Transverse colon (tissue), 4 donors: ENCODE data around the gene PNKP. TPM values are rescaled to one million over a fixed set of nuclear protein-coding genes. Genes with fewer than 3 reads are reported as not detected.

ENCODE experiments used
- DNase-seq: peaks from one replicate; pipeline ENCODE4 v3.0.0-alpha.2; 2019
- H3K27ac ChIP-seq, 4 donors: fragments of 200-600 bp; sonication (generic); 2 replicates each; pipeline ENCODE4 v1.5.1; 2016 to 2018; ENCODE audit warnings: inconsistent platforms in 4 of 4
- H3K27me3 ChIP-seq: fragments of 200-600 bp; sonication (generic); 2 replicates; pipeline ENCODE4 v1.5.1; 2017; ENCODE audit warnings: inconsistent platforms
- H3K36me3 ChIP-seq, 4 donors: fragments of 200-600 bp; sonication (generic); 2 replicates each; pipeline ENCODE4 v1.5.1; 2017 to 2019; ENCODE audit warnings: inconsistent platforms in 4 of 4
- H3K4me1 ChIP-seq, 4 donors: fragments of 200-600 bp; sonication (generic); 2 replicates each; pipeline ENCODE4 v1.5.1; 2017 to 2020; ENCODE audit warnings: inconsistent platforms in 4 of 4
- H3K4me3 ChIP-seq, 4 donors: fragments of 200-600 bp; sonication (generic); 1 replicate in 1 of 4; 2 replicates in 3 of 4; pipeline versions ENCODE4 v1.5.1 to v1.6.1; 2017 to 2019; ENCODE audit warnings: inconsistent platforms in 4 of 4
- H3K9me3 ChIP-seq, 2 donors: fragments of 200-600 bp; sonication (generic); 2 replicates each; pipeline ENCODE4 v1.5.1; 2017 to 2019; ENCODE audit warnings: inconsistent platforms in 2 of 2
- EP300 ChIP-seq: sonication (generic); formaldehyde crosslinking; IDR thresholded peaks from one replicate; pipeline ENCODE4 v1.6.1; 2017; ENCODE audit warnings: antibody characterized with exemption, low read depth
- POLR2A ChIP-seq: fragments of 450-650 bp; IDR thresholded peaks from one replicate; pipeline ENCODE4 v1.6.1; 2016; ENCODE audit warnings: antibody characterized with exemption, mild to moderate bottlenecking, moderate library complexity
- POLR2AphosphoS5 ChIP-seq, 3 donors: sonication (generic); formaldehyde crosslinking; IDR thresholded peaks; one replicate each; pipeline ENCODE4 v1.6.1; 2016; ENCODE audit warnings: antibody characterized with exemption in 3 of 3
- WGBS, 2 donors: methylation state at CpG; one replicate each; pipeline ENCODE4 v1.1.5; 2018; ENCODE audit warnings: low coverage in 1 of 2; 5-methylcytosine and 5-hydroxymethylcytosine counted together
- in situ Hi-C, 4 donors: fragments of 200-750 bp; cut with MboI; loops; one replicate each; pipeline versions ENCODE4 v1.15.0 to v1.15.1; 2017; ENCODE audit warnings: low sequenced_read_pairs in 3 of 4, low pct_ligation_motif_present in 1 of 4, low pct_unique_long_range_greater_than_20kb in 1 of 4
- intact Hi-C: fragments of 100-400 bp; cut with DNase I; formaldehyde crosslinking; loops from one replicate; pipeline ENCODE4 v1.15.1; 2023; ENCODE audit warnings: low total_unique reads
- total RNA-seq, 4 donors: library from RNA; depleted of rRNA; stranded (reverse); fragments of >200 nt; gene quantifications; one replicate each; pipeline ENCODE4 v1.1.0, GENCODE V29; 2016
- TF ChIP-seq, protein P1 (sequence below), 5 experiments: fragments of 200-600 bp in 3 of 5; fragments of 450-650 bp in 2 of 5; sonication (generic) in 3 of 5; IDR thresholded peaks; 1 replicate in 2 of 5; 2 replicates in 3 of 5; pipeline ENCODE4 v1.5.1; 2016 to 2017; ENCODE audit warnings: antibody characterized with exemption in 5 of 5, inconsistent platforms in 3 of 5, mild to moderate bottlenecking in 2 of 5, moderate library complexity in 1 of 5

The PNKP gene
- total RNA-seq, 4 donors from 2014 or later: 60.8 to 128 (median 99.6) TPM

DNA sequence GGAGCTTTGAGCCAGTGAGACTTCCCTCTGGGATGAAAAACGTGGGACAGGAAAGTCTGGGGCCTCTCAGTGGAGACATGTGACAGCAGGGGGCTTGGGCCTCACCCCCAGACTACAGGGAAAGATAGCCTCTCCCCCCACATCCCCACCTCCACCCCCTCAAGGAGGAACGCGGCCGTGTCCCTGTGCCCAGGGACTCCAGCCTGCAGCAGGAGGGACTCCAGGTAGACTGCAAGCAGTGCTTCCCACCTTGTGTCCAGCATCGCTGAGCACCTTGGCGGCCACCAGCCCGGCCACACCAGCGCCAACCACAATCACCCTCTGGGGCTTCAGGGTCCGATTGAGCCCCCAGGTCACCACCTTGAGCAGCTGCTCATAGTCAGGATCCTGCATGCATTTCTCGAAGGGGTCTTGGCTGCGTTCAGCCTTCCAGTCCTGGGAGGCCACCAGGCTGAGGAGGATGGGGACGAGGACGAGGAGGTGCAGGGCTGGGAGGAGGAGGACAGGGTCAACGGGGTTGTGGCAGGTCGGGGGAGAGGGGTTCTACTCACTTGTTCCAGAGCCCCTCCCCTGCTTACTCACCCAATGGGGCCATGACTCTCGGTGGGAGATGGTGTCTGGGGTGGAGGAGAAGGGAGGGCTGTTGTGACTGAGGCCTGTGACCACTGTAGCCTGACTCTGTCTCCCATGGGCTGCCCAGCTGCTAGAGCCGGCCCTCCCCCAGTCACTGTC, 28.4 kb upstream of the PNKP start:
- 61% methylated on average over 17 of the region's 17 CpGs; no CpG with 5 or more reads in 1 of the 2 donors for WGBS, 2 donors

DNA sequence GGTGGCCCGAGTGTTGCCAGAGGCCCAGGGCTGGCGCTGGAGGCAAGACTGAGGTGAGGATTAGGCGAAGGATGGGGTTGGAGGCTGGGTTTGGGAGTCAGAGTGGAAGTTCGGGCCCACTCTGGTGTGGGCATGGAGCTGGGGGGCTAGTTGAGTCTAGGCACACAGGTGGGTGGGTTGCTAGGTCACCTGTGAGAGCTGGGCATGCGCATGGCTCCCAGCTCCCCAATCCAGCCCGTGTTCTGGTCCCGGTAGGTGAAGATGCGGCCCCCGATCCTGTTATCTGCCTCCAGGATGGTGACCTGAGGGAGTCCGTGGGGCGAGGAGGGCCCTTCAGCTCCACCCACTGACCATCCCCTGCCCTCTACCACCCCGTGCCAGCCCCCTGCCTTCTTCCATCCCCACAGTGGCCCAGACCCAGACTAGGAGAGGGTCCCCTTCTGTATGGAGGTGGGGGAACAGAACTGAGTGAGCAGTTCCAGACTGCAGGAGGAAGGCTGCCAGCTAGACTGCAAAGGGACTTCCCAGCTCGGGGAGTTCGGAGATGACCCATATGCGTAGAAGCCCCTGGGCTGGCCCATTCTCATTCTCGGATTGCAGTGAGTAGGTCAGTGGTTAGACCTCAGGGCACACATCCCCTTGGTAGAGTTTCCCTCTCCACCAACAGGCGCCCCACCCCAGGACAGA, 27.6 kb upstream of the PNKP start:
- Histone ChIP-seq H3K36me3 (no peaks in the 10 kb centered on the region), H3K9me3 (no peaks in the 10 kb centered on the region), H3K27me3 (no peaks in the 10 kb centered on the region), H3K4me1 (peaks cover 6 to 29% (median 21%) of the 10 kb centered on the region in 4 donors), H3K4me3 (no peak overlapping the region), H3K27ac (no peak overlapping the region)
- intact Hi-C loops (no loop called here), in situ Hi-C loops (no loop called here)
- no peak for DNase-seq
- TF ChIP-seq, protein P1, sequence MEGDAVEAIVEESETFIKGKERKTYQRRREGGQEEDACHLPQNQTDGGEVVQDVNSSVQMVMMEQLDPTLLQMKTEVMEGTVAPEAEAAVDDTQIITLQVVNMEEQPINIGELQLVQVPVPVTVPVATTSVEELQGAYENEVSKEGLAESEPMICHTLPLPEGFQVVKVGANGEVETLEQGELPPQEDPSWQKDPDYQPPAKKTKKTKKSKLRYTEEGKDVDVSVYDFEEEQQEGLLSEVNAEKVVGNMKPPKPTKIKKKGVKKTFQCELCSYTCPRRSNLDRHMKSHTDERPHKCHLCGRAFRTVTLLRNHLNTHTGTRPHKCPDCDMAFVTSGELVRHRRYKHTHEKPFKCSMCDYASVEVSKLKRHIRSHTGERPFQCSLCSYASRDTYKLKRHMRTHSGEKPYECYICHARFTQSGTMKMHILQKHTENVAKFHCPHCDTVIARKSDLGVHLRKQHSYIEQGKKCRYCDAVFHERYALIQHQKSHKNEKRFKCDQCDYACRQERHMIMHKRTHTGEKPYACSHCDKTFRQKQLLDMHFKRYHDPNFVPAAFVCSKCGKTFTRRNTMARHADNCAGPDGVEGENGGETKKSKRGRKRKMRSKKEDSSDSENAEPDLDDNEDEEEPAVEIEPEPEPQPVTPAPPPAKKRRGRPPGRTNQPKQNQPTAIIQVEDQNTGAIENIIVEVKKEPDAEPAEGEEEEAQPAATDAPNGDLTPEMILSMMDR (IDR thresholded peaks at IDR 0.05): no peak
- TF ChIP-seq EP300 (no peak), POLR2A (no peak), POLR2AphosphoS5 (IDR thresholded peaks at IDR 0.05) (no peak)
- 76% methylated on average over 16 of the region's 17 CpGs; no CpG with 5 or more reads in 1 of the 2 donors for WGBS, 2 donors

More for the DNA sequence above, 28.4 kb upstream of the PNKP start:
- Histone ChIP-seq H3K9me3 (no peaks in the 10 kb centered on the region), H3K4me3 (no peak overlapping the region), H3K4me1 (peaks cover 0 to 22% (median 14%) of the 10 kb centered on the region in 4 donors), H3K36me3 (no peaks in the 10 kb centered on the region), H3K27ac (no peak overlapping the region), H3K27me3 (no peaks in the 10 kb centered on the region)
- intact Hi-C loops: no loop called here
- no peak for DNase-seq
- in situ Hi-C loops: no loop called here
- TF ChIP-seq EP300 (no peak), POLR2AphosphoS5 (IDR thresholded peaks at IDR 0.05) (no peak), POLR2A (no peak)
- TF ChIP-seq, protein P1 (IDR thresholded peaks at IDR 0.05): no peak

DNA sequence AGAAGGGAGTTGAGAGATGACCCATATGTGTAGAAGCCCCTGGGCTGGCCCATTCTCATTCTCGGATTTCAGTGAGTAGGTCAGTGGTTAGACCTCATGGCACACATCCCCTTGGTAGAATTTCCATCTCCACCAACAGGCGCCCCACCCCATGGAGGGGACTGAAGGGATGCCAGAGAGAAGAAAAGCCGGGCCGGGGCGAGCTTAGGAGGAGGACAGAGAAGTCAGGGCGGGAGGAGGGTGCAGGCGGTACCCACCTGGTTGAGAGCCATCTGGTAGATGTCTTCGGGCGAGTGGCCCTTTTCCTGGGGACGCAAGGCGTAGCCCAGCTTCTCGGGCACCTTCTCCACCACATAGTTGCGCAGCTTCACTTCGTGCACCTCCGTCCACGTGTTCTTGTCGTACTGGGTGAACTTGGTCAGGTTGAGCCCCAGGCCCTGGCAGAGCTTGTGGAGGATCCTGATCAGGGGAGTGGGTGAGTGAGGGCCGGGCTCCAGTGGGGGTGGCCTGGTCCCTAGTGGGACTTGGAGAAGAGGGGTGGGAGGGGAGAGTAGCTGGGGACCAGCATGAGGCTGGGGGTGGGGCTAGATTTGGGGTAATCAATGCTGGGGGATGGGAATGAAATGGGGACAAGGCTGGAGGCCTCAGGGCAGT, 26.8 kb upstream of the PNKP start:
- no peaks in the 10 kb centered on the region for H3K27me3 ChIP-seq
- no peak overlapping the region for H3K27ac ChIP-seq
- H3K4me3 ChIP-seq: no peak overlapping the region
- no peaks in the 10 kb centered on the region for H3K36me3 ChIP-seq
- 68 to 93% methylated on average over 6 to 18 of the region's 18 CpGs for WGBS, 2 donors
- H3K9me3 ChIP-seq: no peaks in the 10 kb centered on the region
- DNase-seq: no peak
- intact Hi-C loops: no loop called here
- peaks cover 9 to 33% (median 23%) of the 10 kb centered on the region in 4 donors for H3K4me1 ChIP-seq
- TF ChIP-seq, protein P1 (IDR thresholded peaks at IDR 0.05): no peak
- TF ChIP-seq EP300: no peak
- TF ChIP-seq POLR2AphosphoS5 (IDR thresholded peaks at IDR 0.05): no peak
- TF ChIP-seq POLR2A: no peak
- in situ Hi-C loops: no loop called here

DNA sequence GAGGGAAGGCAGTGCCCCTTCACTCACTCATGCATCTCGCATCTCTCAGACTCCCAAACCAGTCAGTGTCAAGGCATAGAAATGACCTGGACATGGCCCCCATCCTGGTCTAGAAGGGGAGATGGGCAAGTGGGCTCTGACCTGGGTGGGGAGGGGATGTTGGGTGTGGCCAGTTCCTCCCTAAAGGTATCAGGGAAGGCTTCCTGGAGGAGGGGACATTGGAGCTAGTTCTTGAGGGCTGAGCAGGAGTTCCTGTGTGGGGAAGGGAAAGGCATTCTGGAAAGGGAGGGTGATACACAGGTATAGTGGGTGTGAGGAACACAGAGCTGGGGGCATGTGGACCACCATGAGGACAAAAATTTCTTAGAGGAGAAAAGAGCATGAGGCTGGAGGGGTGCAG, 25.3 kb upstream of the PNKP start:
- Histone ChIP-seq H3K27ac (no peak overlapping the region), H3K4me1 (peaks cover 9 to 25% (median 21%) of the 10 kb centered on the region in 4 donors), H3K27me3 (no peaks in the 10 kb centered on the region), H3K4me3 (no peak overlapping the region), H3K36me3 (no peaks in the 10 kb centered on the region), H3K9me3 (no peaks in the 10 kb centered on the region)
- in situ Hi-C loops: no loop called here
- 100% methylated on average over 1 of the region's 1 CpG for WGBS, 2 donors
- DNase-seq: no peak
- intact Hi-C loops: no loop called here
- no peak for TF ChIP-seq POLR2A
- no peak for TF ChIP-seq EP300
- TF ChIP-seq, protein P1 (IDR thresholded peaks at IDR 0.05): no peak
- no peak for TF ChIP-seq POLR2AphosphoS5 (IDR thresholded peaks at IDR 0.05)
